SU-DHL-6 (cell line): Measurements from ENCODE around the gene TPO.

Source experiments
- H2AFZ ChIP-seq: fragments of 200-600 bp; sonication (generic); 2 replicates; pipeline ENCODE4 v1.6.1; 2014; ENCODE audit warnings: low read depth, mild to moderate bottlenecking, moderate library complexity, mixed read lengths, antibody characterized with exemption, low read length; ENCODE audit not compliant: severe bottlenecking
- H3F3A ChIP-seq: fragments of 200-600 bp; shearing (Covaris generic); 2 replicates; pipeline ENCODE4 v1.6.0; 2016; ENCODE audit warnings: antibody characterized with exemption, mild to moderate bottlenecking; ENCODE audit not compliant: insufficient read depth
- H3K27ac ChIP-seq: fragments of 200-600 bp; sonication (generic); 2 replicates; pipeline ENCODE4 v1.5.1; 2016; ENCODE audit warnings: low read depth, mild to moderate bottlenecking, low read length, moderate library complexity, mixed read lengths
- H3K27me3 ChIP-seq: fragments of 200-600 bp; sonication (generic), shearing (Covaris generic); 2 replicates; pipeline ENCODE4 v1.6.0; 2014; ENCODE audit warnings: mild to moderate bottlenecking, low read length
- H3K36me3 ChIP-seq: fragments of 200-600 bp; sonication (generic); 2 replicates; pipeline ENCODE4 v1.6.1; 2014; ENCODE audit warnings: mild to moderate bottlenecking, low read length, mixed read lengths
- H3K4me2 ChIP-seq: fragments of 300-600, 200-600 bp; shearing (Covaris generic), sonication (generic); 2 replicates; pipeline ENCODE4 v1.6.0; 2014; ENCODE audit warnings: low read length, low read depth, mild to moderate bottlenecking; ENCODE audit not compliant: poor library complexity, severe bottlenecking
- H3K4me3 ChIP-seq: fragments of 200-600 bp; sonication (generic); 2 replicates; pipeline ENCODE4 v1.5.1; 2014; ENCODE audit warnings: antibody characterized with exemption, low read length, mild to moderate bottlenecking, mixed read lengths; ENCODE audit not compliant: insufficient read depth, poor library complexity, severe bottlenecking
- H3K79me2 ChIP-seq: fragments of 200-600 bp; sonication (generic); 2 replicates; pipeline ENCODE4 v1.6.1; 2014; ENCODE audit warnings: mild to moderate bottlenecking, low read length, moderate library complexity; ENCODE audit not compliant: insufficient read depth
- H3K9ac ChIP-seq: fragments of 200-600 bp; sonication (generic); 2 replicates; pipeline ENCODE4 v1.7.0; 2014; ENCODE audit warnings: mild to moderate bottlenecking, low read length
- H3K9me2 ChIP-seq: fragments of 200-600 bp; sonication (generic); replicated peaks from 2 replicates; pipeline ENCODE4 v1.6.1; 2014; ENCODE audit warnings: low read length; ENCODE audit not compliant: insufficient read depth
- H3K9me3 ChIP-seq: fragments of 200-600 bp; sonication (generic); 2 replicates; pipeline ENCODE4 v1.6.1; 2014; ENCODE audit warnings: low read length, mixed read lengths; ENCODE audit not compliant: insufficient read depth
- H4K20me1 ChIP-seq: fragments of 200-600 bp; sonication (generic); 2 replicates; pipeline ENCODE4 v1.6.1; 2014; ENCODE audit warnings: low read depth, mild to moderate bottlenecking, antibody characterized with exemption, low read length, moderate library complexity, mixed read lengths
- EZH2phosphoT487 ChIP-seq: fragments of 200-600 bp; sonication (generic), shearing (Covaris generic); conservative IDR thresholded peaks from 2 replicates; pipeline ENCODE4 v1.6.1; 2018; ENCODE audit warnings: mild to moderate bottlenecking, antibody characterized with exemption, low read length, moderate library complexity, mixed read lengths
- TF ChIP-seq, protein P1 (sequence below): fragments of 200-600 bp; sonication (generic); IDR thresholded peaks from one replicate; pipeline ENCODE4 v1.5.1; 2017; ENCODE audit warnings: antibody characterized with exemption, mild to moderate bottlenecking, low read length, moderate library complexity; ENCODE audit not compliant: insufficient read depth, poor library complexity, severe bottlenecking

Gene TPO

DNA sequence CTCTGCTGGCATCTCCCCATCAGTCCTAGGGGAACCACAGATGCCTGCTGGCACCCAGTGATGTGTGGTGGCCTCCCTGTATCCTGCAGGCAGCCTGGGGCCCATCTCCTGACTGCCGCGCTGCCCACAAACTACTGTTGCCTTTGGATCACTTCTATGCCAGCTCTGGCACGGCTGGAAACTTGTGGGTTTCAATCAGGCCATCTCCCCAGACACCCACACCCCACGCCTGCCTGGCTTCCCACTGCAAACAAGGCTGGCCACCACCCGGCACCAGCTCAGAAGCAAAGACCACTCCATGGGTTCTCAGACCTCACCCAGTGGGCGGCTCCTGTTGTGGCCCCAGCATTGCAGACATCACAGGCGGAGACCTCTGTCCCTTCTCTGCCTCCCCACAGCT, 15.1 kb upstream of the TPO start:
- H3K9ac ChIP-seq: no peak overlapping the region
- H3K4me2 ChIP-seq: no peak overlapping the region
- no peaks in the 10 kb centered on the region for H4K20me1 ChIP-seq

DNA sequence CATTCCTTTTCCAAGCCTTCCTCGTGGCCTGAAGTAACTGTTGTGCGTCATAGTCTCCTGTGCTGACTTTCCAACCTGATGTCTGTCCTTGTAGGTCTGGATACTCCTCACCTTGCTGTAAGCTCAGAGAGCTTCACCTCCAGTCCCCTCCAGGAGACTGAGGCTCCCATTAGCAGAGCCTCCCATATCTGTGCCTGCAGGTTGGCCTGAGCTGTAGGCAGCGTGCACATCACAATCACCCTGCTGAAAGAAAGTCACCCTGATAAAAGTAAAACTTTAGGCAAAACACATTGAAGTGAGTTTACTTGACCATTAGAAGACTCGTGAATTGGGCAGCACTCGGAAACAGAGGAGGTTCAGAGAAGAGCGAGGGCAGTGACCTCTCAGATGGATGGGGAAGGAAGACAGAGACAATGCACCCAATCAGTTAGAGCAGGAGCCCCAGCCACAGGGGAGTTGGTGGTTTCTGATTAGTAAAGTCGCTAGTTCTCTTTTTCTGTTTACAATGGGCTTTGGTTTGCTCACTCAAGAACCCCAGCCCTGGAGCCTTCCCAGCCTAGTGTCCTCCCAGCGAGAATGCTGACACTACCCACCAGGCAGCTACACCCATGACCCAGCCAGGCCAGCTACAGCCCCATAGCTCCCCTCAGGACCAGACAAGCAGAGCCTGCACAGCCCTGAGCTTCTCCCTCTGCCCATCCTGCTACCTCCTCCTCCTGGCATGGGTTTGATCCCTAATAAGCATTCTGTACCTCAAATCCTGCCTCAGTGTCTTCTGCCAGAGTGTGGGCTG, 12.1 kb upstream of the TPO start:
- H3K36me3 ChIP-seq: no peaks in the 10 kb centered on the region
- no peaks in the 10 kb centered on the region for H4K20me1 ChIP-seq
- no peaks in the 10 kb centered on the region for H3K79me2 ChIP-seq
- H3K27me3 ChIP-seq: no peaks in the 10 kb centered on the region
- H3K9me3 ChIP-seq: no peaks in the 10 kb centered on the region
- H2AFZ ChIP-seq: no peak overlapping the region
- no peaks in the 10 kb centered on the region for H3F3A ChIP-seq
- H3K9me2 ChIP-seq: no peaks in the 10 kb centered on the region
- TF ChIP-seq, protein P1, sequence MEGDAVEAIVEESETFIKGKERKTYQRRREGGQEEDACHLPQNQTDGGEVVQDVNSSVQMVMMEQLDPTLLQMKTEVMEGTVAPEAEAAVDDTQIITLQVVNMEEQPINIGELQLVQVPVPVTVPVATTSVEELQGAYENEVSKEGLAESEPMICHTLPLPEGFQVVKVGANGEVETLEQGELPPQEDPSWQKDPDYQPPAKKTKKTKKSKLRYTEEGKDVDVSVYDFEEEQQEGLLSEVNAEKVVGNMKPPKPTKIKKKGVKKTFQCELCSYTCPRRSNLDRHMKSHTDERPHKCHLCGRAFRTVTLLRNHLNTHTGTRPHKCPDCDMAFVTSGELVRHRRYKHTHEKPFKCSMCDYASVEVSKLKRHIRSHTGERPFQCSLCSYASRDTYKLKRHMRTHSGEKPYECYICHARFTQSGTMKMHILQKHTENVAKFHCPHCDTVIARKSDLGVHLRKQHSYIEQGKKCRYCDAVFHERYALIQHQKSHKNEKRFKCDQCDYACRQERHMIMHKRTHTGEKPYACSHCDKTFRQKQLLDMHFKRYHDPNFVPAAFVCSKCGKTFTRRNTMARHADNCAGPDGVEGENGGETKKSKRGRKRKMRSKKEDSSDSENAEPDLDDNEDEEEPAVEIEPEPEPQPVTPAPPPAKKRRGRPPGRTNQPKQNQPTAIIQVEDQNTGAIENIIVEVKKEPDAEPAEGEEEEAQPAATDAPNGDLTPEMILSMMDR: no peak
- TF ChIP-seq EZH2phosphoT487: no peak
- H3K27ac ChIP-seq: no peak overlapping the region
- H3K4me3 ChIP-seq: no peak overlapping the region
- H3K4me2 ChIP-seq: no peak overlapping the region
- no peak overlapping the region for H3K9ac ChIP-seq

More for the DNA sequence above, 15.1 kb upstream of the TPO start:
- Histone ChIP-seq H3F3A (no peaks in the 10 kb centered on the region), H3K27ac (no peak overlapping the region), H3K4me3 (no peak overlapping the region), H3K9me3 (no peaks in the 10 kb centered on the region), H3K9me2 (no peaks in the 10 kb centered on the region), H3K36me3 (no peaks in the 10 kb centered on the region), H2AFZ (no peak overlapping the region), H3K79me2 (no peaks in the 10 kb centered on the region), H3K27me3 (no peaks in the 10 kb centered on the region)
- no peak for TF ChIP-seq EZH2phosphoT487
- TF ChIP-seq, protein P1: no peak

DNA sequence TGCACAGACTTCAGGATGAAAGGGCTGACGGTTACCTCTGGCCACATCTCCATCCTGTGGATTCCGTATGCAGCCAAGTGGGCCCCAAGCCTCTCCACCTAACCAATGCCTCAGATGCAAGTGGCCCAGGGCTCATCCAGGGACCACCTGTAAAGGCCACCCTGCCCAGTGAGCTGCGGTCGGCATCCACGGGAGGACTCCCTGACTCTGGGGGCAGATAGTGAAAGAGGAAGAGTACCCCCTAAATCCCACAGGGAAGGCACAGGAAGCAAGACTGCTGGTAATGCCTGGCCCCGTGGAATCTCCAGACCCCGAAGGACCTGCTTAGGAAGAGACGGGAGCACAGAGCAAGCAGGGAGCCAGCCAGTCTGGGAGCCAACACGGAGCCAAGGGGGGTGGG, 11.2 kb upstream of the TPO start:
- Histone ChIP-seq H3K9me2 (no peaks in the 10 kb centered on the region), H3F3A (no peaks in the 10 kb centered on the region), H4K20me1 (no peaks in the 10 kb centered on the region), H2AFZ (no peak overlapping the region), H3K36me3 (no peaks in the 10 kb centered on the region), H3K27ac (no peak overlapping the region), H3K4me3 (no peak overlapping the region), H3K79me2 (no peaks in the 10 kb centered on the region), H3K9ac (no peak overlapping the region), H3K27me3 (no peaks in the 10 kb centered on the region), H3K9me3 (no peaks in the 10 kb centered on the region), H3K4me2 (no peak overlapping the region)
- TF ChIP-seq EZH2phosphoT487: no peak
- TF ChIP-seq, protein P1: no peak
